Retinal pigment epithelial cell (primary cell): ENCODE results near the gene BID.

ENCODE experiments used
- DNase-seq: peaks from one replicate; pipeline ENCODE4 v3.0.0-alpha.2; 2010; ENCODE audit warnings: low read depth
- H3K4me3 ChIP-seq: 2 replicates; pipeline ENCODE4 v1.5.1; 2011; ENCODE audit warnings: mild to moderate bottlenecking, low read length, control low read depth, moderate library complexity
- CTCF ChIP-seq: conservative IDR thresholded peaks from 2 replicates; pipeline ENCODE4 v1.5.1; 2011; ENCODE audit warnings: low read depth, low read length, control low read depth, inconsistent platforms

Gene BID

GRCh38 chr22:17729561-17729960, 44.7 kb downstream of the BID start:
- TF ChIP-seq CTCF = no peak
- H3K4me3 ChIP-seq = no peak overlapping the region
- DNase-seq = no peak

DNA sequence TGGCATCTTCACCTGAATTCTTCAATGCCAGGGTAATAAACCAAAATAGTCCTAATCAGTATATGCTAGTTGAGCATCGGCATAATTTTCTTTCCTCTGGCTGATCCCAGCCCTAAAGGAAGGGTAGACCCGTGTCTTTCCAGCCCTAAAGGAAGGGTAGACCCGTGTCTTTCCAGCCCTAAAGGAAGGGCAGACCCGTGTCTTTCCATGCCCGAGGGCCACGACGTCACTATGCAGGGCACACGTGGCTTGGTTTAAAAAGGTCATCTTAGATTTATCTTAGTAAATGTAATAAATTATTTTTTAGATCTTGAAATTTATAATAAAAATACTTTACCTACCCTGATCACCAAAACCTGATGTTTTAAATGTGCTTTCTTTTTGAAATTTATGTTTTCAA, 45.5 kb downstream of the BID start:
- H3K4me3 ChIP-seq = no peak overlapping the region
- TF ChIP-seq CTCF = no peak
- DNase-seq = no peak

DNA sequence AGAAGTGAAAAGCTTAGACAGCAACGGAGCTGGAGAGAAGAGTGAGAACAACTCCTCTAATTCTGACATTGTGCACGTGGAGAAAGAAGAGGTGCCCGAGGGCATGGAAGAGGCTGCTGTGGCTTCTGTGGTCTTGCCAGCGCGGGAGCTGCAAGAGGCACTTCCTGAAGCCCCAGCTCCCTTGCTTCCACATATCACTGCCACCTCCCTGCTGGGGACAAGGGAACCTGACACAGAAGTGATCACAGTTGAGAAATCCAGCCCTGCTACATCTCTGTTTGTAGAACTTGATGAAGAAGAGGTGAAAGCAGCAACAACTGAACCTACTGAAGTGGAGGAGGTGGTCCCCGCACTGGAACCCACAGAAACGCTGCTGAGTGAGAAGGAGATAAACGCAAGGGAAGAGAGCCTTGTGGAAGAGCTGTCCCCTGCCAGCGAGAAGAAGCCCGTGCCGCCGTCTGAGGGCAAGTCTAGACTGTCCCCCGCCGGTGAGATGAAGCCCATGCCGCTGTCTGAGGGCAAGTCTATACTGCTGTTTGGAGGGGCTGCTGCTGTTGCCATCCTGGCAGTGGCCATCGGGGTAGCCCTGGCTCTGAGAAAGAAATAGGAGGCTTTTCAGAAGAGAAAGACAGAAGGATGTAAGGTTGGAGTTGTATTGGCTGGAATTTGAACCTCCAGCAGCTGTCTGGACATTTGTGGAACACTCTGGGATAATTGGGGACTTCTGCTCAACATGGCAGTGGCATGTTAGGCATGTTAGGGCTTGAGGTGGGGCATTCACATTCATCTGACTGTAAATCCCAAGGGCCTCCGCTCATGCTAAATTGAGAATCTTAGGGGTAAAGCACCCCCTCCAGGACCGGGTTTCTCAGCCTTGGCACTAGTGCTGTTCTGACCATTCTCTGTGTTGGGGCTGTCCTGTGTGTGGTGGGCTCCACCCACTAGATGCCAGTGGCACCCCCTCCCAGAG, 47.1 kb downstream of the BID start:
- no peak for TF ChIP-seq CTCF
- H3K4me3 ChIP-seq = no peak overlapping the region
- DNase-seq = no peak

GRCh38 chr22:17726006-17726927, 48.0 kb downstream of the BID start:
- no peak for DNase-seq
- no peak overlapping the region for H3K4me3 ChIP-seq

GRCh38 chr22:17725500-17725796, 48.8 kb downstream of the BID start:
- H3K4me3 ChIP-seq = no peak overlapping the region
- no peak for DNase-seq
- TF ChIP-seq CTCF = no peak

More at GRCh38 chr22:17726006-17726927, 48.0 kb downstream of the BID start:
- TF ChIP-seq CTCF = no peak

DNA sequence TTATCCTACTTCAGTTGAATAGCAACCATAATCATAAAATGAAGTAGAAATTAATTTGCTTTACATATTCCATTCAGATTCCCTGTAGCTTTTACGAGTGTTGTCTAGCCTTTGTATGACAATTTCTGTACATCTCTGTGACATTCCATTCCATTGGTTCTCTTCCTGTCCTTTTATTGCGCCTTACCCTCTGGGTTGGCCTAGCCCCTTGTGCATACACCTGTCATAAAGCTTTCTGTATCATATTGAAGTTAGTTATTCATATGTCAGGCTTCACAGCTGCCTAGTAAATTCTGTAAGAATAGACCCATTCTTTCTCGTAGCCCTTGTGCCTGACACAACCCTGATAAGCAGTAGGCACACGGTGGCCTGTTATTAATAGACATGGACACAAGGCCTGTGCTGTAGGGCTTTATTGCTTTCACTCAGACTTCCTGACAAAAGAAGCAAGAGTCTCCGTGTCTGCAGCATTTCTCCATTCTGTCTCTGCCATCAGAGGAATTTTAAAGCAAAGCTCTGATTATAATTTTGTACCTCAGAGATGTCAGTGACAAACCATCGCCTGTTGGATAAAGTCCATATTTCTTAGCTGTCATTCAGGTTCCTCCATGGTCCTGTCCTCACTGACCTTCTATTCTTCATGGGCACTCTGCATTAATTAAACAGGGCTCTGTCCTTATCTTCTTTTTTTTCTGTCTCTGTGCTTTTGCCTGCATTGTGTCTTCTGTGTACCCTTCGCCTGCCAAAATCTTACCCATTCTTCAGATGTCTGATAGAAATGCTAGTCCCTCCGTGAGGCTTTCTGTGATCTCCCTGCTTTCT, 49.4 kb downstream of the BID start:
- no peak overlapping the region for H3K4me3 ChIP-seq
- no peak for TF ChIP-seq CTCF
- DNase-seq = no peak
